Embryonic facial prominence (tissue), 1 donor: ENCODE results near the gene ASIC2.

Experiments used
- DNase-seq: peaks from one replicate; pipeline ENCODE4 v3.0.0-alpha.2; 2016; ENCODE audit errors: extremely low spot score

Gene ASIC2

GRCh38 chr17:33288954-33289353 is 4.1 kb downstream of the ASIC2 start:
- DNase-seq: no peak

- DNase-seq: no peak
These were observed 5.9 kb downstream of the ASIC2 start for GRCh38 chr17:33287096-33287725.

- no peak for DNase-seq
These were observed 7.7 kb downstream of the ASIC2 start for GRCh38 chr17:33285413-33285812.

- no peak for DNase-seq
These were observed 9.1 kb downstream of the ASIC2 start for GRCh38 chr17:33284022-33284421.

- no peak for DNase-seq
These were observed 12.7 kb downstream of the ASIC2 start for GRCh38 chr17:33280162-33280943.

- DNase-seq: no peak
These were observed 15.5 kb downstream of the ASIC2 start for GRCh38 chr17:33277436-33278100.

- no peak for DNase-seq
These were observed 19.2 kb downstream of the ASIC2 start for GRCh38 chr17:33273743-33274410.

GRCh38 chr17:33273271-33273670 is 19.8 kb downstream of the ASIC2 start:
- DNase-seq: no peak

- DNase-seq: no peak
These were observed 20.7 kb downstream of the ASIC2 start for GRCh38 chr17:33272438-33272837.

- DNase-seq: no peak
These were observed 23.6 kb downstream of the ASIC2 start for GRCh38 chr17:33269337-33270060.

GRCh38 chr17:33267851-33268548 is 25.1 kb downstream of the ASIC2 start:
- DNase-seq: no peak

GRCh38 chr17:33267271-33267790 is 25.8 kb downstream of the ASIC2 start:
- no peak for DNase-seq

GRCh38 chr17:33266611-33267010 is 26.5 kb downstream of the ASIC2 start:
- DNase-seq: no peak

- DNase-seq: no peak
These were observed 27.0 kb downstream of the ASIC2 start for GRCh38 chr17:33266116-33266515.

- DNase-seq: no peak
These were observed 29.7 kb downstream of the ASIC2 start for GRCh38 chr17:33263396-33263795.

GRCh38 chr17:33262266-33263123 is 30.6 kb downstream of the ASIC2 start:
- DNase-seq: no peak

GRCh38 chr17:33261820-33262219 is 31.3 kb downstream of the ASIC2 start:
- DNase-seq: no peak

- DNase-seq: no peak
These were observed 32.5 kb downstream of the ASIC2 start for GRCh38 chr17:33260638-33261037.

- DNase-seq: no peak
These were observed 34.8 kb downstream of the ASIC2 start for GRCh38 chr17:33258296-33258695.

- DNase-seq: no peak
These were observed 47.9 kb downstream of the ASIC2 start for GRCh38 chr17:33245183-33245582.
